Spleen (tissue), 7 donors: ENCODE results near the gene PNISR.

Source experiments
- POLR2AphosphoS5 ChIP-seq, 3 donors: sonication (generic); formaldehyde crosslinking; IDR thresholded peaks; one replicate each; pipeline ENCODE4 v1.5.1; 2017; ENCODE audit warnings: antibody characterized with exemption in 3 of 3
- TF ChIP-seq, protein P1 (sequence below), 11 experiments: fragments of 200-600 bp in 7 of 11; fragments of 450-650 bp in 4 of 11; sonication (generic) in 4 of 11; IDR thresholded peaks in 8 of 11; conservative IDR thresholded peaks in 3 of 11; 1 replicate in 7 of 11; 2 replicates in 4 of 11; pipeline versions ENCODE4 v1.4.0 to v1.8.0; 2016 to 2021; ENCODE audit warnings: antibody characterized with exemption in 11 of 11, inconsistent platforms in 4 of 11, mild to moderate bottlenecking in 1 of 11
- donor health status: DM: no; HTN: no; CAD: no; lungs with moderate emphysema.
- donor health status: DM: no; HTN: no; CAD: no.
- donor health status: DM: no; HTN: no; CAD: no.

DNA sequence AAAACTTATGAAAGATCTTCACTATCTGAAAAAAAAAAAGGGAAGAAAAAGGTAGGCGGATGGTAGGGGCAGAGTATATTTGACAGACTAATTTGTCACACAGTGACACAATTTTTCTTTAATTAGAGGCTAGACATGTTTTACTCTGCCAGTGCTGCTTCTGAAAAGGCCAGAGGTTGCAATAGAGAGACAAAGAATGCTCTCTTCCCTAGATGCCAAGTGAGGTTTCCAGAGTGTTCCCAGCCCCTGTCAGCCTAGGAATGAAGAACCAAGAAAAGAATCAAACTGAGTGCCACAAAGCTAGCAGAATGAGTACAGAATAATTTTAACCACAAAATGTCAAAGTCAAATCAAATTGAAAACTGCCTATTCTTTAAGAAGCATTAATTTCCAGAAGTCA is 13.0 kb downstream of the PNISR start:
- TF ChIP-seq, protein P1, sequence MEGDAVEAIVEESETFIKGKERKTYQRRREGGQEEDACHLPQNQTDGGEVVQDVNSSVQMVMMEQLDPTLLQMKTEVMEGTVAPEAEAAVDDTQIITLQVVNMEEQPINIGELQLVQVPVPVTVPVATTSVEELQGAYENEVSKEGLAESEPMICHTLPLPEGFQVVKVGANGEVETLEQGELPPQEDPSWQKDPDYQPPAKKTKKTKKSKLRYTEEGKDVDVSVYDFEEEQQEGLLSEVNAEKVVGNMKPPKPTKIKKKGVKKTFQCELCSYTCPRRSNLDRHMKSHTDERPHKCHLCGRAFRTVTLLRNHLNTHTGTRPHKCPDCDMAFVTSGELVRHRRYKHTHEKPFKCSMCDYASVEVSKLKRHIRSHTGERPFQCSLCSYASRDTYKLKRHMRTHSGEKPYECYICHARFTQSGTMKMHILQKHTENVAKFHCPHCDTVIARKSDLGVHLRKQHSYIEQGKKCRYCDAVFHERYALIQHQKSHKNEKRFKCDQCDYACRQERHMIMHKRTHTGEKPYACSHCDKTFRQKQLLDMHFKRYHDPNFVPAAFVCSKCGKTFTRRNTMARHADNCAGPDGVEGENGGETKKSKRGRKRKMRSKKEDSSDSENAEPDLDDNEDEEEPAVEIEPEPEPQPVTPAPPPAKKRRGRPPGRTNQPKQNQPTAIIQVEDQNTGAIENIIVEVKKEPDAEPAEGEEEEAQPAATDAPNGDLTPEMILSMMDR (IDR thresholded peaks at IDR 0.05 in 8 of 11, conservative IDR thresholded peaks at IDR 0.05 in 3 of 11) = no peak
- no peak for TF ChIP-seq POLR2AphosphoS5 (IDR thresholded peaks at IDR 0.05)
